ENCODE data around the gene GTF2H4. TPM values are rescaled to one million over a fixed set of nuclear protein-coding genes. Genes with fewer than 3 reads are reported as not detected.

GTF2H4 gene
- total RNA-seq, 1 experiment from 2014 or later = 42.6 TPM

DNA sequence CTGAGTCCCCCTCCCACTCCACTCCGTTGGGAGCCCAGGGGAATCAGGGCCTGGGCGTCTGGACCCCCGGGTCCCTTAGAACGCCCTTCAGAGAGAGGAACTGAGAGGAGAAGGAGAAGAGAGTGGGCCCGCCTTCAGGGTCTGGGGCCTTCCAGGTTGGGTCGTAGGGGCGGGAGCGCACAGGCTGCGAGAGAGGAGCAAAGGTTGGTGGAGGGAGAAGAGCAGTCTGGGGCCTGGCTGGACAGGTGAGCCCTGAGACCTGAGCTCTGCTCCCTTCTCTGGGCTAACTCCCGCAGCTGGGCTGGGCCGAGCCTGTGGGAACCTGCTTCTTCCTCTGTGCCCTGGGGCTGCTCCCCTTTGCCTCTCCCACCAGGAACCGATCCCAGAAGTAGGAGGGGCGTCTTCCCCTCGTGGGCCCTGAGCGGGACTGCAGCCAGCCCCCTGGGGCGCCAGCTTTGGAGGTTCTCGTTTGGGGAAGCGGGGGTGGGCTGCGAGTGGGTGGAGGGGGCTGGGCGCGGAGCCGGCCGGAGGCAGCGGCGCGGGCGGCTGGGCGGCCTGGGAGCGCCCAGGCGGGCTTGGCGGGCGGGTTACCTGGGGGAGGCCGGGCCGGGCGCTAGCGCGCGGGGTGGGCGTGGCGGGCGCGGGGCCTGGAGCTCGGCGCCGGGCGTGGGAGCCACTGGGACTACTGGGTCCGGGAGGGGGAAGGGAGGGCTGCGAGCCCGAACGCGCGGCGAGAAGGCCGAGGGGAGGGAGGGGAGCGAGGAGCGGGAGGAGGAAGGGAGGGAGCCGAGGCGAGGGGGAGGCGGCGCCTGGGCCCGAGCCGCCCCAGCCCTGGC, 24.1 kb upstream of the GTF2H4 start, which contains the start of gene DDR1:
Gene DDR1 (plus strand): TSS at position 835 of the 836 bp plus-strand sequence. CDS start 4,211 bp downstream, outside the sequence.
- no TSS peak for BruUV-seq (replicated peaks)
- DNase-seq (ENCODE audit: low spot score) = peak; percentile 83
- Histone ChIP-seq H3K4me3 (ENCODE audit: low read depth, low read length, poor library complexity, severe bottlenecking) (peak within 1 kb of the TSS; percentile 72), H3K27me3 (replicated peaks; ENCODE audit: insufficient read depth, low read depth, low read length, poor library complexity) (no peaks in the 10 kb centered on the region), H3K27ac (ENCODE audit: low read depth, low read length, poor library complexity, severe bottlenecking) (peak within 1 kb of the TSS; percentile 81), H3K36me3 (ENCODE audit: insufficient read depth, low read length, poor library complexity, severe bottlenecking) (no peaks in the 10 kb centered on the region), H3K9me3 (ENCODE audit: low read depth, low read length, poor library complexity, severe bottlenecking) (no peaks in the 10 kb centered on the region), H3K4me1 (ENCODE audit: insufficient read depth, low read length, poor library complexity, severe bottlenecking) (peaks cover 47% of the 10 kb centered on the region)
- CTCF ChIA-PET = no interaction called here
- TF ChIP-seq EZH2 (IDR thresholded peaks at IDR 0.05; ENCODE audit: borderline replicate concordance, low read depth, low read length, poor library complexity, severe bottlenecking) = no peak
- TF ChIP-seq, protein P1, sequence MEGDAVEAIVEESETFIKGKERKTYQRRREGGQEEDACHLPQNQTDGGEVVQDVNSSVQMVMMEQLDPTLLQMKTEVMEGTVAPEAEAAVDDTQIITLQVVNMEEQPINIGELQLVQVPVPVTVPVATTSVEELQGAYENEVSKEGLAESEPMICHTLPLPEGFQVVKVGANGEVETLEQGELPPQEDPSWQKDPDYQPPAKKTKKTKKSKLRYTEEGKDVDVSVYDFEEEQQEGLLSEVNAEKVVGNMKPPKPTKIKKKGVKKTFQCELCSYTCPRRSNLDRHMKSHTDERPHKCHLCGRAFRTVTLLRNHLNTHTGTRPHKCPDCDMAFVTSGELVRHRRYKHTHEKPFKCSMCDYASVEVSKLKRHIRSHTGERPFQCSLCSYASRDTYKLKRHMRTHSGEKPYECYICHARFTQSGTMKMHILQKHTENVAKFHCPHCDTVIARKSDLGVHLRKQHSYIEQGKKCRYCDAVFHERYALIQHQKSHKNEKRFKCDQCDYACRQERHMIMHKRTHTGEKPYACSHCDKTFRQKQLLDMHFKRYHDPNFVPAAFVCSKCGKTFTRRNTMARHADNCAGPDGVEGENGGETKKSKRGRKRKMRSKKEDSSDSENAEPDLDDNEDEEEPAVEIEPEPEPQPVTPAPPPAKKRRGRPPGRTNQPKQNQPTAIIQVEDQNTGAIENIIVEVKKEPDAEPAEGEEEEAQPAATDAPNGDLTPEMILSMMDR (conservative IDR thresholded peaks at IDR 0.05; ENCODE audit: low read depth, low read length) = no peak
- POLR2A ChIA-PET (ENCODE audit: low non-redundant PET) = interaction anchor here (0.6 kb wide), 1 partner anchor 52 kb away, joined by 4 read pairs; no protein-coding TSS in a partner anchor
- intact Hi-C loops (cut with micrococcal nuclease; ENCODE audit: unreplicated experiment) = loop anchor here (10.0 kb wide), 1 partner anchor 329 kb away; the partner anchor contains the start of genes GNL1 and PRR3

DNA sequence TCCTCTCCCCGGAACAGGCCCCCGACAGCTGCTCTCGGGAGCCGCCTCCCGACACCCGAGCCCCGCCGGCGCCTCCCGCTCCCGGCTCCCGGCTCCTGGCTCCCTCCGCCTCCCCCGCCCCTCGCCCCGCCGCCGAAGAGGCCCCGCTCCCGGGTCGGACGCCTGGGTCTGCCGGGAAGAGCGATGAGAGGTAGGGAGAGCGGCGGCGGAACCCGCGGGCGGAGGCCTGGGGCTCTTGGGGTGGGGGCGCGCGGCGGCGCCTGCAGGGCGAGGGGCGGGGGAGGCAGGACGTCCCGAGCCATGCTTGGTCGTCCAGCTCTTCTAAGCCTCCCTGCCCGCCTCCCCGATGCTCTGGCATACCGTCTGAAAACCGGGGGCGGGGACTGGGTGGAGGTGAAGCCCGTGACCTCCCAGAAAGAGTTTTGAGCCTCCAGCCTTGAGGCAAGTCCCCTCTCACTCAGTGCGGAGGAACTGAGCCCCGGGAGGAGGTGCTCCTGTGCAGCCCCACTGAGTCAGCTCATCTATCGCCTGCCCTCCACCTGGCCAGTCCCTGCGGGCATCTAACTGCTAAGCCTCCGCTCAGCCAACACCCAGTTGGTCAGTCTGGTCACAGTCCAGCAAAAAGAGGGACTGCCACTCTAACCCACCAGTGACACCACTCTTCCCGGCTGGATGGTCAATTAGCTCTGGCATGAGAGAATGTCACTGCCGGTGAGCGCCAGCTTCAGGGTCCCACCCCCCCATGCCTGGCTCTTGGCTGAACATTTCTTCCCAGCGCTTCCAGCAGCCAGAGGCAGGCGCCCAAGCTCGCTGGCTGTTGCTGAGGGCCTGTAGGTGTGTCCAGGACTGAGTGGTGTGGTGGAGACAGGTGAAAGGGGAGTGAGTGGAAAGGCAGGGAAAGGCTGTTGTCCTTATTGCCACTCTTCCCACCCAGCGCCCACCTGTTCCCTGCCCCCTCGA, 23.2 kb upstream of the GTF2H4 start:
- DNase-seq (ENCODE audit: low spot score) = peak; percentile 49
- no peak for TF ChIP-seq EZH2 (IDR thresholded peaks at IDR 0.05; ENCODE audit: borderline replicate concordance, low read depth, low read length, poor library complexity, severe bottlenecking)
- TF ChIP-seq, protein P1 (conservative IDR thresholded peaks at IDR 0.05; ENCODE audit: low read depth, low read length) = no peak
- Histone ChIP-seq H3K27ac (ENCODE audit: low read depth, low read length, poor library complexity, severe bottlenecking) (peak overlapping the region; percentile 81), H3K4me1 (ENCODE audit: insufficient read depth, low read length, poor library complexity, severe bottlenecking) (peaks cover 48% of the 10 kb centered on the region), H3K36me3 (ENCODE audit: insufficient read depth, low read length, poor library complexity, severe bottlenecking) (no peaks in the 10 kb centered on the region), H3K4me3 (ENCODE audit: low read depth, low read length, poor library complexity, severe bottlenecking) (peak overlapping the region; percentile 72), H3K27me3 (replicated peaks; ENCODE audit: insufficient read depth, low read depth, low read length, poor library complexity) (no peaks in the 10 kb centered on the region), H3K9me3 (ENCODE audit: low read depth, low read length, poor library complexity, severe bottlenecking) (no peaks in the 10 kb centered on the region)
- no TSS peak for BruUV-seq (replicated peaks)
- CTCF ChIA-PET = interaction anchor here (0.6 to 1.9 kb wide), 3 partner anchors 29 to 202 kb away, joined by 3 to 6 read pairs (median 3); partner anchors contain the start of gene VARS2
- POLR2A ChIA-PET (ENCODE audit: low non-redundant PET) = interaction anchor here (0.6 kb wide), 1 partner anchor 269 kb away, joined by 3 read pairs; no protein-coding TSS in a partner anchor
- intact Hi-C loops (cut with micrococcal nuclease; ENCODE audit: unreplicated experiment) = loop anchor here (10.0 kb wide), 1 partner anchor 330 kb away; the partner anchor contains the start of genes GNL1 and PRR3

DNA sequence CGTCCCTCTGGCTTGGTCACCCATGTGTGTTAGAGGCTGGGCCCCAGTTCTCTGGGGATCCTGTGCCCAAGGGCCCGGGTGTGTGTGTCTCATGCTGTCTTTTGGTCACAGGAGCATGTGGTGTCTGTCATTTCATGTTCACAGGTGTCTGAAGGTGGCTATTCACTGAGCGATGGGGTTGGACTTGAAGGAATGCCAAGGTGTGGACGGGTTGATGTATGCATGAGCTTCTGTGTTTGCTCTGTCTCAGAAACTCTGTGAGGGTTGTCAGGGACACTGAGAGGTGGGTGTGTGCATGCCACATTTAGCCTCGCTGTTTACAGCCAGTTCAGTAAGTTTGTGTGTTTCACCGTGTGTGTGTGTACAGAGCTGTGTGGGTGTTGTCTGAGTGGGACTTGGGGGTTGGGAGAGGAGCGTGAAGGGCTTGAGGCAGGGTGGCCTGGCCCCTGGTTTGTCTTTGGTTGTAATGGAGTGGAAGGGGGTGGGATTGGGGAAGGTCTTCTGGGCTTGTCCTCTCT, 22.5 kb upstream of the GTF2H4 start:
- Histone ChIP-seq H3K27ac (ENCODE audit: low read depth, low read length, poor library complexity, severe bottlenecking) (peak overlapping the region; percentile 81), H3K36me3 (ENCODE audit: insufficient read depth, low read length, poor library complexity, severe bottlenecking) (no peaks in the 10 kb centered on the region), H3K9me3 (ENCODE audit: low read depth, low read length, poor library complexity, severe bottlenecking) (no peaks in the 10 kb centered on the region), H3K4me1 (ENCODE audit: insufficient read depth, low read length, poor library complexity, severe bottlenecking) (peaks cover 55% of the 10 kb centered on the region), H3K4me3 (ENCODE audit: low read depth, low read length, poor library complexity, severe bottlenecking) (peak overlapping the region; percentile 72), H3K27me3 (replicated peaks; ENCODE audit: insufficient read depth, low read depth, low read length, poor library complexity) (no peaks in the 10 kb centered on the region)
- no peak for DNase-seq (ENCODE audit: low spot score)
- no TSS peak for BruUV-seq (replicated peaks)
- TF ChIP-seq, protein P1 (conservative IDR thresholded peaks at IDR 0.05; ENCODE audit: low read depth, low read length) = no peak
- TF ChIP-seq EZH2 (IDR thresholded peaks at IDR 0.05; ENCODE audit: borderline replicate concordance, low read depth, low read length, poor library complexity, severe bottlenecking) = no peak
- intact Hi-C loops (cut with micrococcal nuclease; ENCODE audit: unreplicated experiment) = loop anchor here (10.0 kb wide), 1 partner anchor 331 kb away; the partner anchor contains the start of genes GNL1 and PRR3
- CTCF ChIA-PET = interaction anchor here (1.9 kb wide), 1 partner anchor 202 kb away, joined by 6 read pairs; no protein-coding TSS in a partner anchor
- POLR2A ChIA-PET (ENCODE audit: low non-redundant PET) = no interaction called here
